K562 (cell line): ENCODE data around the gene HLA-DOA. TPM values are rescaled to one million over a fixed set of nuclear protein-coding genes. Genes with fewer than 3 reads are reported as not detected.

Experiments
- ATF3 ChIP-seq, 2 experiments: fragments of 450-650 bp in 1 of 2; sonication (generic) in 1 of 2; formaldehyde crosslinking in 1 of 2; IDR thresholded peaks in 1 of 2; conservative IDR thresholded peaks in 1 of 2; 2 replicates each; pipeline versions ENCODE4 v1.6.1 to v1.8.1; 2016 to 2023; ENCODE audit warnings: mild to moderate bottlenecking in 2 of 2, moderate library complexity in 2 of 2, inconsistent platforms in 1 of 2, missing genetic modification reagents in 1 of 2
- BMI1 ChIP-seq: fragments of 150-350 bp; IDR thresholded peaks from 2 replicates; pipeline ENCODE4 v1.6.1; 2014; ENCODE audit warnings: low read length
- ETS1 ChIP-seq: conservative IDR thresholded peaks from 2 replicates; pipeline ENCODE4 v1.6.1; 2011; ENCODE audit warnings: low read depth, mild to moderate bottlenecking, low read length; ENCODE audit not compliant: control insufficient read depth
- HDAC3 ChIP-seq: fragments of 450-650 bp; IDR thresholded peaks from 2 replicates; pipeline ENCODE4 v1.6.1; 2018; ENCODE audit warnings: borderline replicate concordance, mild to moderate bottlenecking, moderate library complexity; ENCODE audit not compliant: partially characterized antibody
- HNRNPH1 ChIP-seq: fragments of 200-400 bp; formaldehyde crosslinking; optimal IDR thresholded peaks from 2 replicates; pipeline ENCODE3; 2017; ENCODE audit warnings: low read depth, mild to moderate bottlenecking, low read length, moderate library complexity
- MLX ChIP-seq, 2 experiments: fragments of 450-650 bp in 1 of 2; sonication (generic) in 1 of 2; formaldehyde crosslinking; conservative IDR thresholded peaks; 2 replicates each; pipeline versions ENCODE4 v1.4.0 to v1.8.1; 2020 to 2022; ENCODE audit warnings: mild to moderate bottlenecking in 1 of 2, missing genetic modification reagents in 1 of 2
- REST ChIP-seq, 2 experiments: fragments of 450-650 bp; formaldehyde crosslinking in 1 of 2; IDR thresholded peaks; 2 replicates each; pipeline versions ENCODE4 v1.4.0 to v1.6.1; 2014 to 2020; ENCODE audit warnings: mild to moderate bottlenecking in 2 of 2, borderline replicate concordance in 1 of 2, low read depth in 1 of 2
- RFX5 ChIP-seq: IDR thresholded peaks from 2 replicates; pipeline ENCODE4 v1.6.1; 2011; ENCODE audit warnings: low read depth, mild to moderate bottlenecking, improper control_type of control experiment, low read length
- TAF1 ChIP-seq: IDR thresholded peaks from 2 replicates; pipeline ENCODE4 v1.6.1; 2011; ENCODE audit warnings: mild to moderate bottlenecking, low read length, moderate library complexity; ENCODE audit not compliant: insufficient read depth, control insufficient read depth, severe bottlenecking; ENCODE audit errors: extremely low read depth
- TBP ChIP-seq: optimal IDR thresholded peaks from 2 replicates; pipeline ENCODE3; 2011; ENCODE audit warnings: low read depth, low read length, improper control_type of control experiment
- ZBTB26 ChIP-seq: fragments of 450-650 bp; formaldehyde crosslinking; IDR thresholded peaks from 2 replicates; pipeline ENCODE4 v1.4.0; 2022; ENCODE audit warnings: missing genetic modification characterization
- ZNF41 ChIP-seq: fragments of 250-450 bp; sonication (Bioruptor Pico); conservative IDR thresholded peaks from 2 replicates; pipeline ENCODE4 v1.4.0; 2020; ENCODE audit warnings: mild to moderate bottlenecking
- polyA plus RNA-seq, 8 experiments: library from polyadenylated mRNA; depleted of rRNA in 4 of 8; stranded (reverse) in 5 of 8; unstranded in 3 of 8; fragments of >200 nt; fragmentation: Nextera tagmentation in 2 of 8; fragmentation: Illumina TruSeq in 1 of 8; extraction: Ambion mirVana in 2 of 8; extraction: Trizol in 1 of 8; gene quantifications; 2 replicates each; pipeline versions ENCODE4 v1.2.1 to v1.2.3, GENCODE V29; 2011 to 2014; ENCODE audit warnings: inconsistent platforms in 1 of 8, missing spikeins in 1 of 8
- total RNA-seq, 7 experiments: library from RNA; depleted of rRNA in 6 of 7; stranded (reverse); fragments of >200 nt in 6 of 7; fragmentation: Illumina TruSeq in 2 of 7; extraction: Trizol in 2 of 7; gene quantifications; 2 replicates each; pipeline versions ENCODE4 v1.2.1 to v1.2.3, GENCODE V29; 2011 to 2021; ENCODE audit warnings: low replicate concordance in 1 of 7

Gene HLA-DOA
- total and polyA plus RNA-seq, 9 of the 15 experiments (the other 6 are each of a cell fraction or from before 2014, with no cell fraction given), result 0.07 TPM; not detected in 8

GRCh38 chr6:32968867-32969684 lies 40.3 kb downstream of the HLA-DOA start (continued):
- TF ChIP-seq ZBTB26 (CRISPR knock-in tag), result no peak
- no peak for TF ChIP-seq HNRNPH1
- TF ChIP-seq REST (IDR thresholded peaks at IDR 0.05; ENCODE audit: borderline replicate concordance), result no peak
- TF ChIP-seq REST (CRISPR knock-in tag; IDR thresholded peaks at IDR 0.05; ENCODE audit: low read depth), result peak; percentile 31; the same call in 1 of the 2 replicates
- TF ChIP-seq MLX (CRISPR knock-in tag; conservative IDR thresholded peaks at IDR 0.05), result 0 out of 4 replicates have a peak, but pooled peaks of 1 of the 2 experiments have one; percentile 83
- no peak for TF ChIP-seq RFX5
- no peak for TF ChIP-seq TBP
- TF ChIP-seq BMI1, result no peak
- TF ChIP-seq ETS1, result no peak
- no peak for TF ChIP-seq HDAC3
- no peak for TF ChIP-seq ZNF41
- peak; percentile 74 for TF ChIP-seq TAF1
- TF ChIP-seq ATF3 (IDR thresholded peaks at IDR 0.05), result no peak; the same call in 1 of the 2 replicates
- TF ChIP-seq ATF3 (CRISPR knock-in tag; conservative IDR thresholded peaks at IDR 0.05), result no peak; the same call in 1 of the 2 replicates
